Activated CD8-positive, alpha-beta T cell treated with anti-CD3 and anti-CD28 coated beads, Interleukin-2, amount 10 ng/mL, durations not matched to agents 7 days and 5 days (primary cell): ENCODE measurements around the gene ZCCHC24. TPM values are rescaled to one million over a fixed set of nuclear protein-coding genes. Genes with fewer than 3 reads are reported as not detected.

Experiments
- ATAC-seq: fragments of 150-1000 bp; cut with Tn5 transposase; one replicate; pipeline ENCODE4 v1.10.0; 2021; ENCODE audit warnings: moderate library complexity
- CTCF ChIA-PET: fragments of 350-600 bp; sonication (Branson Sonifier 250); formaldehyde crosslinking; loops from one replicate; lab custom pipeline; 2021; ENCODE audit warnings: antibody characterized with exemption; lab: Charles Lee
- POLR2A ChIA-PET: fragments of 350-600 bp; sonication (Branson Sonifier 250); formaldehyde crosslinking; loops from one replicate; lab custom pipeline; 2021; ENCODE audit warnings: antibody characterized with exemption; lab: Charles Lee
- DNase-seq: peaks from one replicate; pipeline ENCODE4 v3.0.0-alpha.2; 2020
- H3K27ac Mint-ChIP-seq: one replicate; pipeline ENCODE4 v1.8.0; 2021; ENCODE audit warnings: mild to moderate bottlenecking, mixed read lengths
- H3K27me3 Mint-ChIP-seq: one replicate; pipeline ENCODE4 v1.8.0; 2021; ENCODE audit warnings: low read depth, mixed read lengths
- H3K36me3 Mint-ChIP-seq: one replicate; pipeline ENCODE4 v1.8.0; 2021; ENCODE audit warnings: low read depth, mixed read lengths
- H3K4me1 Mint-ChIP-seq: one replicate; pipeline ENCODE4 v1.8.0; 2021; ENCODE audit warnings: low read depth, mixed read lengths
- H3K4me3 Mint-ChIP-seq: one replicate; pipeline ENCODE4 v1.8.0; 2021; ENCODE audit warnings: mild to moderate bottlenecking, mixed read lengths
- H3K9me3 Mint-ChIP-seq: one replicate; pipeline ENCODE4 v1.8.0; 2022; ENCODE audit warnings: mixed read lengths; ENCODE audit not compliant: insufficient read depth
- total RNA-seq, 2 experiments: library from RNA; stranded (reverse); gene quantifications; one replicate each; pipeline ENCODE4 v1.2.3, GENCODE V29; 2021

ZCCHC24 gene
- total RNA-seq, 2 experiments from 2014 or later: 1.7 to 1.8 TPM

DNA sequence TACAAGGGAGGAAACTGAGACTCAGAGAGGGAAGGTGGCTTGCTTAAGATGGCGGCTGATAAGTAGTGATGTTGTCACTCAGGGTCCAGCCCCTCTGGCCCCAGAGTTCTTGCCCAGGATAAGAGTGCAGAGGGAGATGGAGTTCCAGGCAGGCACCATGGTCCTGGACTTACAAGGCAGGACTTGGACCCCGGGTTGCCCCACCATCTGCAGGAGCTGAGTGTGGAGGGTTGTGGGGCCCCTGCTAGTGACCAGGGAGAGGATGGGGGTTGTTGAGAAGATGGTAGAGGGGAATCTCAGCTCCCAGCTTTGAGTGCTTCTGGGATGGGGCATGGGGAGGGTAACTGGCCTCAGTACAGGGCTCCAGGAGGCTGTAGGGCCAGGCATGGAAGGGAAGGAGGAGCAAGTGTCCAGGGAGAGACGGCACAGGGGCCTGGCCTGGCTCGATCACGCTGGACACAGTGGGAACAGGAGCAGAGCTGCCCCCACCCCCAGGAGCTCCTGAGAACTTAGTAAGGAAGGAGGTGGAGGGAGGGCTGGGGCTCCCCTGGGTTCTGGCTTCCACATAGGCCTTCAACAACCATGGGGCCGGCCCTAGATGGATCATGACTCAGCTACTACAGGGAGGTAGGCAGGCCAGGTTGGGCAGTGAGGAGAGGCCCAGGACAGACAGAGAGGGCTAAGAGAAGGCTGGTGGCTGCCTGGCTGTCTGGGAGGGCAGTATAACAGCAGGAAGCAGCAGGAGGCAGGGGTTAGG is 69.9 kb downstream of the ZCCHC24 start:
- CTCF ChIA-PET: interaction anchor here (0.8 to 2.1 kb wide), 4 partner anchors 22 to 121 kb away, joined by 3 to 8 read pairs (median 4); no protein-coding TSS in a partner anchor
- H3K27me3 Mint-ChIP-seq: peaks cover 11% of the 10 kb centered on the region
- H3K4me3 Mint-ChIP-seq: no peak overlapping the region
- DNase-seq (no peak), ATAC-seq (no peak)
- no peak overlapping the region for H3K27ac Mint-ChIP-seq
- POLR2A ChIA-PET: no interaction called here
- peaks cover 4% of the 10 kb centered on the region for H3K4me1 Mint-ChIP-seq
- no peaks in the 10 kb centered on the region for H3K9me3 Mint-ChIP-seq
- H3K36me3 Mint-ChIP-seq: no peaks in the 10 kb centered on the region

DNA sequence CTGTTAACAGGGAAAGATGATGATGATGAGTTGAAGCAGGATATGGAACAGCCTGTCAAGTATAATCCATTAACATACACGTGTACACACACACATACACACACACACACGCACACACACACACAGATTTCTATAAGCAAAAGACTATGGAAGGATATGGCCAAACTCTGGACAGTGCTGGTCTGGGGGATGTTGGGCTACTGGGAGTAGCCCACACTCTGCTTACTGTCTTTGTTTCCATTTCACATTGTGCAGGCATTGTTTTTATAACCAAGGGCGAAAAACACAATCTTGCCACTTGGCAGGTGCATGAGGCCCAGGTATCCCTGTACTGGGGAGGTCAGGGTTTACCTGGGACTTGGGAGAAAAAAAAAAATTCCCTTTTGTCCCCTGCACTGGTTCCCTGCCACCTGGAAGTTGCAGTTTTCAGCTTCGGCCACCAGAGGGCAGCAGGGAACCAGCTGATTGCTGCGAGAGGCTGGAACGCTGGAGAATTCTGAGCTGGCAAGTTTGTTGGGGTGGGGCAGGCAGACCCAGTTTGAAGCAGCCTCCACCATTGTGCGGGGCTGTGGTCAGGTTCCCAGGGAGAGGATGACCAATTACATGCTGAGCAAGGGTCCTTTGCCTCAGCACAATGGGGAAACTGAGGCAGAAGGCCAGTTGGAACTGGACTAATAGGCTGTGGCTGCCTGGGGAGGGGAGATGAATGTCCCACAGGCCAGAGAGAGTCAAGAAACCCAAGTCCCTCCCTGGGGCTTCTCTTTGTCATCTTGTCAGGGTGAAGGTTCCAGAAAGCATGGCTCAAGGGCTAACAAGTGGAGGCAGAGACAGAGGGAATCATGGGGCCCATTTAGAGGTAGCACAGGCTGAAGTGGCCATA is 70.9 kb downstream of the ZCCHC24 start:
- ATAC-seq (peak; percentile 78), DNase-seq (peak; percentile 80)
- Mint-ChIP-seq H3K9me3 (no peaks in the 10 kb centered on the region), H3K4me3 (no peak overlapping the region), H3K36me3 (no peaks in the 10 kb centered on the region), H3K4me1 (peaks cover 4% of the 10 kb centered on the region), H3K27me3 (peaks cover 11% of the 10 kb centered on the region), H3K27ac (no peak overlapping the region)
- ChIA-PET CTCF (interaction anchor here (0.6 to 3.7 kb wide), 41 partner anchors 9 to 870 kb away, joined by 3 to 61 read pairs (median 5); partner anchors contain the start of genes PPIF and ZCCHC24), POLR2A (no interaction called here)

DNA sequence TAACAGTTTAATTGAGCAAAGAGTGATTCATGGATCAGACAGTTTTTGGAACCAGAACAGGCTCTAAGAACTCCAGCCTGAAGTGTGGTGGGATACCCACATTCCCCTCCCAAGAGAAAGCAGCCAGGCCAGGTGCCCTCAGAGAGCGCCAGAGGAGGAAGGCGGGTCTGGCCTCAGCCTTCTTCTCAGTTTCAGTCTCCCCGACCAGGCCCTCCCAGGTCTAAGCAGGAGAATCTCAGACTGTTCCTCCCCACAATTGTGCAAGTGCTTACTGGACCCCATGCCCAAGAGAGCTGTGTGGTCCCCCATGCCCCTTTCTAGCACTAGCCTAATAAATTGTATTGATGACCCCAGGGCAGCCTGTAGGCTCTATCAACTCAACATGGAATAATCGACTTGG is 72.6 kb downstream of the ZCCHC24 start:
- POLR2A ChIA-PET: no interaction called here
- no peaks in the 10 kb centered on the region for H3K9me3 Mint-ChIP-seq
- no peak overlapping the region for H3K4me3 Mint-ChIP-seq
- H3K36me3 Mint-ChIP-seq: no peaks in the 10 kb centered on the region
- CTCF ChIA-PET: interaction anchor here (1.0 to 3.7 kb wide), 10 partner anchors 7 to 134 kb away, joined by 3 to 61 read pairs (median 14); partner anchors contain the start of gene ZCCHC24
- peaks cover 4% of the 10 kb centered on the region for H3K4me1 Mint-ChIP-seq
- DNase-seq (no peak), ATAC-seq (no peak)
- H3K27ac Mint-ChIP-seq: no peak overlapping the region
- peaks cover 11% of the 10 kb centered on the region for H3K27me3 Mint-ChIP-seq

DNA sequence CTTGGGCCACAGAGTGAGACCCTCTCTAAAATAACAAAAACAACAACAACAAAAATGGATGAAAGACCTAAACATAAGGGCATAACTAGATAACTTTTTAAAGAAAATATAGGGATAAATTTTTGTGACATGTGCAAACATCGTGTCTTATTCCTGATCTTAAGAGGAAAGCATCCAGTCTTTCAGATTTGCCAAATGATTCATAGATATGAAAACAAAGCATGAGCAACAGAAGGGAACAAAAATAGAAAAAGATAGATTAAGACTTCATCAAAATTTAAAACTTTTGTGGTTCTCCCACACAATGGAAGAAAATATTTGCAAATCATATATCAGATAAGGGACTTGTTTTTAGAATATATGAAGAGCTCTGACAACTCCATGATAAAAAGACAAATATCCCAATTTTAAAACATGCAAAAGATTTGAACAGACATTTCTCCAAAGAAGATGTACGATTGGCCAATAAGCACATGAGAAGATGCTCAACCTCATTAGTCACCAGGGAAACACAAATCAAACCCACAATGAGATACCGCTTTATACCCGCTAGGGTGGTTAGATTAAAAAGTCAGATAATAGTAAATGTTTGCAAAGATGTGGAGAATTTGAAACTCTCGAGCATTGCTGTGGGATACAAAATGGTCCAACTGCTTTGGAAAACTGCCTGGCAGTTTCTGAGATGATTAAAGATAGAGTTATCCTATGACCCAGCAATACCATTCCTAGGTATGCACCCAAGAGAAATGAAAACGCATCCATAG is 77.8 kb downstream of the ZCCHC24 start:
- peaks cover 37% of the 10 kb centered on the region for H3K27me3 Mint-ChIP-seq
- no peaks in the 10 kb centered on the region for H3K36me3 Mint-ChIP-seq
- H3K4me3 Mint-ChIP-seq: no peak overlapping the region
- DNase-seq (no peak), ATAC-seq (no peak)
- ChIA-PET POLR2A (no interaction called here), CTCF (no interaction called here)
- H3K27ac Mint-ChIP-seq: no peak overlapping the region
- no peaks in the 10 kb centered on the region for H3K4me1 Mint-ChIP-seq
- H3K9me3 Mint-ChIP-seq: no peaks in the 10 kb centered on the region

DNA sequence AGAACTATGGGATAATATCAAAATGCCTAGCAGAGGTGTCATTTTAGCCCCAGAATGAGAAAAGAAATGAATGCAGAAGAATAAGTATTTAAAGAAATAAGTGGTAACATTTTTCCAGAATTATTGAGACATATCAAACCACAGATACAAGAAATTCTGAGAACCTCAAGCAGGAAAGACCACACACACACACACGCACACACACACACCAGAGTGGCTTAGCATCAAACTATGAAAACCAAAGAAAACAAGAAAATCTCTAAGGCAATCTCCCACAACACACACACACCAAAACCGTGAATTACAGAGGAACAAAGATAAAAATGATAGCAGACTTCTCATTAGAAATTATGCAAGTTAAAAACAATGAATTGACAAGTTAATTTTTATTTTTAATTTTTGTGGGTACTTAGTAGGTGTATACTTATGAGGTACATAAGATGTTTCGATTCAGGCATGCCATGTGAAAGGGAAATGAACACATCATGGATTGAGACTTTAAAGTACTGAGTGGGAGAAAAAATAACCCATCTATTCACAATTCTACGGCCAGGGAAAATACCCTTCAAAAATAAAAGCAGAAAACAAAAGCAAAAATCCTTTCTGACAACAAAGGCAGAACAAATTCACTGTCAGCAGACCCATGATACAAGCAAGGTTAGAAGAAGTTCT is 83.6 kb downstream of the ZCCHC24 start:
- CTCF ChIA-PET: interaction anchor here (1.8 kb wide), 1 partner anchor 12 kb away, joined by 9 read pairs; no protein-coding TSS in a partner anchor
- H3K9me3 Mint-ChIP-seq: no peaks in the 10 kb centered on the region
- H3K4me3 Mint-ChIP-seq: no peak overlapping the region

DNA sequence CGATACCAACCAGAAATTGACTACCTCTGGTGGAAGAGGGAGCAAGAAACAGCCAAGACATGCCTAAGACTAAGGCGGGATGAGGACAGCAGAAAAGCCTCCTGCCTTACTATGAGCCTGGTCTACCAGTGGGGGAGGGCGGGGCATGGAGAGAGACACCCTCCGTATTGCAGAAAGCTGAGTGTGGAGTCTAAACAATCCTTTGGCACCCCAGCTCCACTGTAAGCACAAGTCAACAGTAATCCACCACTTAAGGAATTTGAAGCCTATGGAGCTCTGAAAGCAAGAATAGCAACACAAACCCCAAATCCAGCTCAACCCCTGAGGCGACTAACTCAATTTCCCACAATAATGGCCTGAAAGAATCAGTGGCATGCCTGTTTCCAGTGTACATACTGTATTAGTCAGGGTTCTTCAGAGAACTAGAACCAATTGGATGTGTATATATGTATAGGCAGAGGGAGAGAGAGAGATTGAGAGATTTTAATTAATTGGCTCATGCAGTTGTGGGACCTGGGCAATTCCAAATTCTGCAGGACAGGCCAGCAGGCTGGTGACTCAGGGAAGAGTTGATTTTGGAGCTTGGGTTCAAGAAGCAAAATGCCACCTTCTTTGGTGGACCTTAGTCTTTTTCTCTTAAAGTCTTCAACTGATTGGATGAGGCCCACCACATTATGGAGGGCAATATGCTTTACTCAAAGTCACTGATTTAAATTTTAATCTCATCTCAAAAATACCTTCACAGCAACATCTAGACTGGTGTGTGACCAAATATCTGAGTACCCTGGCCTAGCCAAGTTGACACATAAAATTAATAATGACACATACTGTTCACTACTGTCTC is 84.7 kb downstream of the ZCCHC24 start:
- ATAC-seq: no peak
- POLR2A ChIA-PET: no interaction called here
- peaks cover 19% of the 10 kb centered on the region for H3K36me3 Mint-ChIP-seq

More for the DNA sequence above, 83.6 kb downstream of the ZCCHC24 start:
- Mint-ChIP-seq H3K4me1 (peaks cover 16% of the 10 kb centered on the region), H3K27ac (no peak overlapping the region), H3K27me3 (peaks cover 25% of the 10 kb centered on the region), H3K36me3 (peaks cover 11% of the 10 kb centered on the region)
- ATAC-seq (peak; percentile 23), DNase-seq (no peak)
- POLR2A ChIA-PET: no interaction called here

DNA sequence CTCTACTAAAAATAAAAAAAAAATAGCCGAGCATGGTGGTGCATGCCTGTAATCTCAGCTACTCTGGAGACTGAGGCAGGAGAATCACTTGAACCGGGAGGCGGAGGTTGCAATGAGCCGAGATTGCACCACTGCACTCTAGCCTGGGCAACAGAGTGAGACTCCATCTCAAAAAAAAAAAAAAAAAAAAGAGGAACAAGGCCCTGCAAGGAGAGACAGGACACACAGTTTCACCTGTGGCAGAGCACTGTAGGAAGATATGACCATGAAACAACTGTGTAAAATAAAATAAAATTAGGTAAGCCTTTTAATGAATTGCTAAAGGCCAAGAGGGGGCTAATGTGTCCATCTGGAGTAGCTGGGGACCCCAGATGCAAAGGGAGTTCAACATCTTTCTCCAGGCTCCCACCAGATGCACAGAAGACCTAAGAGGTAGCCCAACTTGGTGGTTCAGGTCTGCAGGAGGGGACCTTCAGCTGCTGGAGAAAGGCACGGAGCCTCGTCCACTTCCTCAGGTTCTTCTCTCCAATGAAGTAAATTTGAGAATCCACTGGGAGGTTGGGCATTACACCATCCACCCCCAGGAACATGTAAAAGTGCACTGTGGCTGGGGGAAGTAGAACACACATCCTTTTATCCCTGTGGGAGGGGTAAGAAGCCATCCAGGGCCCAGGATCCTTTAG is 85.5 kb downstream of the ZCCHC24 start:
- ChIA-PET CTCF (interaction anchor here (0.6 to 2.5 kb wide), 4 partner anchors 12 to 1050 kb away, joined by 3 to 11 read pairs (median 6); no protein-coding TSS in a partner anchor), POLR2A (interaction anchor here (0.7 to 2.9 kb wide), 2 partner anchors 11 to 23 kb away, joined by 5 to 11 read pairs; no protein-coding TSS in a partner anchor)
- Mint-ChIP-seq H3K9me3 (no peaks in the 10 kb centered on the region), H3K36me3 (peaks cover 27% of the 10 kb centered on the region), H3K27me3 (peaks cover 18% of the 10 kb centered on the region), H3K27ac (no peak overlapping the region), H3K4me3 (no peak overlapping the region), H3K4me1 (peaks cover 30% of the 10 kb centered on the region)
- ATAC-seq: no peak
- no peak for DNase-seq

More for the DNA sequence above, 84.7 kb downstream of the ZCCHC24 start:
- H3K27ac Mint-ChIP-seq: no peak overlapping the region
- CTCF ChIA-PET: interaction anchor here (1.8 kb wide), 1 partner anchor 13 kb away, joined by 9 read pairs; no protein-coding TSS in a partner anchor
- peaks cover 23% of the 10 kb centered on the region for H3K4me1 Mint-ChIP-seq
- peaks cover 22% of the 10 kb centered on the region for H3K27me3 Mint-ChIP-seq
- no peak for DNase-seq
- no peak overlapping the region for H3K4me3 Mint-ChIP-seq
- H3K9me3 Mint-ChIP-seq: no peaks in the 10 kb centered on the region

DNA sequence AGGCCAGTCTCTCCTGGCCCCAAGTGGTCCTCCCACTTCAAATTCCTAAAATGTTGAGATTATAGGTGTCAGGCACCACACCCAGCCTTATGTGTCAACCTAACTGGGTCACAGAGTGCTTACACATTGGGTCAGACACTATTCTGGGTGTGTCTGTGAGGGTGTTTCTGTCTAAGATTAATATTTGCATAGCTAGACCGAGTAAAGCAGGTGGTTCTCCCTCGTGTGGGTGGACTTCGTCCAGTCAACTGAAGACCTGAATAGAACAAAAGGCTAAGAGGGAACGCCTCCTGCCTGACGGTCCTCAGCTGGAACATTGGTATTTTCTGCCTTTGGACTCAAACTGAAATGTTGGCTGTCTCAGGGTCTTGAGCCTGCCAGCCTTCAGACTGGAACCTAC is 86.6 kb downstream of the ZCCHC24 start:
- DNase-seq (no peak), ATAC-seq (no peak)
- ChIA-PET POLR2A (interaction anchor here (0.6 to 2.9 kb wide), 2 partner anchors 10 to 25 kb away, joined by 3 to 11 read pairs; no protein-coding TSS in a partner anchor), CTCF (interaction anchor here (0.9 to 2.5 kb wide), 4 partner anchors 11 to 15 kb away, joined by 3 to 11 read pairs (median 4); partner anchors contain the start of gene PPIF)
- Mint-ChIP-seq H3K4me1 (peaks cover 42% of the 10 kb centered on the region), H3K27ac (no peak overlapping the region), H3K27me3 (peaks cover 10% of the 10 kb centered on the region), H3K36me3 (peaks cover 38% of the 10 kb centered on the region), H3K4me3 (no peak overlapping the region), H3K9me3 (no peaks in the 10 kb centered on the region)

DNA sequence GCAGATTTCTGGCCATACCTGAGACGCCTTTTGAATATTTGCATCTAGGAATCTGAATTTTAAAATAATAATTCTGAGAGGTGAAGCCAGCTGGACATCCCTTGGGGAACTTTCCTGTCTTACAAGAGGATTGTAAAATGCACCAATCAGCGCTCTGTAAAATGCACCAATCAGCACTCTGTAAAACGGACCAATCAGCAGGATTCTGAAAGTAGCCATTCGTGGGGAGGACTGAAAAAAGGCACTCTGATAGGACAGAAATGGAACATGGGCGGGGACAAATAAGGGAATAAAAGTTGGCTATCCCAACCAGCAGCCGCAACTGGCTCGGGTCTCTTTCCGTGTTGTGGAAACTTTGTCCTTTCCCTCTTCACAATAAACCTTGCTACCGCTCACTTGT is 88.2 kb downstream of the ZCCHC24 start:
- H3K4me1 Mint-ChIP-seq: peaks cover 57% of the 10 kb centered on the region
- CTCF ChIA-PET: interaction anchor here (1.4 kb wide), 1 partner anchor 9 kb away, joined by 6 read pairs; the partner anchor contains the start of gene PPIF
- H3K27ac Mint-ChIP-seq: no peak overlapping the region
- POLR2A ChIA-PET: interaction anchor here (2.9 kb wide), 1 partner anchor 8 kb away, joined by 11 read pairs; no protein-coding TSS in a partner anchor
- H3K9me3 Mint-ChIP-seq: no peaks in the 10 kb centered on the region
- peaks cover 4% of the 10 kb centered on the region for H3K27me3 Mint-ChIP-seq
- ATAC-seq: no peak
- DNase-seq: no peak
- no peak overlapping the region for H3K4me3 Mint-ChIP-seq
- H3K36me3 Mint-ChIP-seq: peaks cover 52% of the 10 kb centered on the region
